DOHH2 (cell line): Measurements from ENCODE around the gene KRT74.

Experiments
- H3F3A ChIP-seq: fragments of 200-600 bp; sonication (generic), shearing (Covaris generic); 2 replicates; pipeline ENCODE4 v1.6.0; 2016; ENCODE audit warnings: antibody characterized with exemption, mild to moderate bottlenecking; ENCODE audit not compliant: control insufficient read depth, insufficient read depth
- H3K27ac ChIP-seq: fragments of 200-600 bp; sonication (generic); 2 replicates; pipeline ENCODE4 v1.5.1; 2014; ENCODE audit warnings: low read depth, mild to moderate bottlenecking, low read length, moderate library complexity
- H3K27me3 ChIP-seq: fragments of 200-600 bp; sonication (generic); 2 replicates; pipeline ENCODE4 v1.6.1; 2014; ENCODE audit warnings: mild to moderate bottlenecking, low read length, mixed read lengths; ENCODE audit not compliant: control insufficient read depth
- H3K36me3 ChIP-seq: fragments of 200-600 bp; sonication (generic); 2 replicates; pipeline ENCODE4 v1.6.1; 2014; ENCODE audit warnings: mild to moderate bottlenecking, low read length, moderate library complexity, mixed read lengths; ENCODE audit not compliant: control insufficient read depth
- H3K4me1 ChIP-seq: fragments of 200-600 bp; sonication (generic); 2 replicates; pipeline ENCODE4 v1.6.1; 2014; ENCODE audit warnings: mild to moderate bottlenecking, low read length, mixed read lengths; ENCODE audit not compliant: control insufficient read depth
- H3K4me2 ChIP-seq: fragments of 200-600 bp; sonication (generic); 2 replicates; pipeline ENCODE4 v1.6.0; 2014; ENCODE audit warnings: mild to moderate bottlenecking, low read length, moderate library complexity
- H3K4me3 ChIP-seq: fragments of 200-600 bp; sonication (generic); 2 replicates; pipeline ENCODE4 v1.5.1; 2014; ENCODE audit warnings: mild to moderate bottlenecking, low read length, mixed read lengths
- H3K79me2 ChIP-seq: fragments of 200-600 bp; sonication (generic); 2 replicates; pipeline ENCODE4 v1.6.1; 2014; ENCODE audit warnings: mild to moderate bottlenecking, low read length, mixed read lengths; ENCODE audit not compliant: control insufficient read depth
- H3K9me2 ChIP-seq: fragments of 200-600 bp; sonication (generic); replicated peaks from 2 replicates; pipeline ENCODE4 v1.6.1; 2014; ENCODE audit warnings: mild to moderate bottlenecking, low read length, mixed read lengths; ENCODE audit not compliant: control insufficient read depth
- H3K9me3 ChIP-seq: fragments of 200-600 bp; sonication (generic); 2 replicates; pipeline ENCODE4 v1.6.1; 2014; ENCODE audit warnings: antibody characterized with exemption, low read length, mixed read lengths; ENCODE audit not compliant: control insufficient read depth, insufficient read depth
- H4K20me1 ChIP-seq: fragments of 200-600 bp; sonication (generic); 2 replicates; pipeline ENCODE4 v1.6.0; 2014; ENCODE audit warnings: low read depth, mild to moderate bottlenecking, antibody characterized with exemption, low read length, moderate library complexity; ENCODE audit not compliant: control insufficient read depth, insufficient read depth
- CTCF ChIP-seq: fragments of 200-600 bp; sonication (generic); IDR thresholded peaks from one replicate; pipeline ENCODE4 v1.5.1; 2014; ENCODE audit warnings: antibody characterized with exemption, mild to moderate bottlenecking, low read depth, low read length; ENCODE audit not compliant: poor library complexity, severe bottlenecking
- EZH2phosphoT487 ChIP-seq: fragments of 200-600 bp; sonication (generic); IDR thresholded peaks from 2 replicates; pipeline ENCODE4 v1.6.1; 2017; ENCODE audit warnings: borderline replicate concordance, mild to moderate bottlenecking, antibody characterized with exemption, low read length, moderate library complexity, mixed read lengths

Gene KRT74

GRCh38 chr12:52582486-52582885 is 8.8 kb upstream of the KRT74 start:
- no peaks in the 10 kb centered on the region for H3K36me3 ChIP-seq
- H3F3A ChIP-seq: no peaks in the 10 kb centered on the region
- no peaks in the 10 kb centered on the region for H3K79me2 ChIP-seq
- H3K9me2 ChIP-seq: no peaks in the 10 kb centered on the region
- no peaks in the 10 kb centered on the region for H3K9me3 ChIP-seq
- no peak for TF ChIP-seq EZH2phosphoT487
- TF ChIP-seq CTCF: no peak
- H3K4me2 ChIP-seq: no peak overlapping the region
- no peak overlapping the region for H3K4me3 ChIP-seq
- H3K27ac ChIP-seq: no peak overlapping the region
- no peaks in the 10 kb centered on the region for H3K4me1 ChIP-seq
- no peaks in the 10 kb centered on the region for H4K20me1 ChIP-seq
- peaks cover 6% of the 10 kb centered on the region for H3K27me3 ChIP-seq

- no peaks in the 10 kb centered on the region for H3K4me1 ChIP-seq
- H3K4me3 ChIP-seq: no peak overlapping the region
- H4K20me1 ChIP-seq: no peaks in the 10 kb centered on the region
- H3K4me2 ChIP-seq: no peak overlapping the region
- H3K27ac ChIP-seq: no peak overlapping the region
- H3K9me2 ChIP-seq: no peaks in the 10 kb centered on the region
- H3K79me2 ChIP-seq: no peaks in the 10 kb centered on the region
- H3F3A ChIP-seq: no peaks in the 10 kb centered on the region
- no peaks in the 10 kb centered on the region for H3K9me3 ChIP-seq
- no peak for TF ChIP-seq CTCF
- no peak for TF ChIP-seq EZH2phosphoT487
- peaks cover 13% of the 10 kb centered on the region for H3K27me3 ChIP-seq
- H3K36me3 ChIP-seq: no peaks in the 10 kb centered on the region
Observed at GRCh38 chr12:52581481-52581880, 7.8 kb upstream of the KRT74 start.

GRCh38 chr12:52581066-52581465 is 7.4 kb upstream of the KRT74 start:
- Histone ChIP-seq H4K20me1 (no peaks in the 10 kb centered on the region), H3K79me2 (no peaks in the 10 kb centered on the region), H3K4me2 (no peak overlapping the region)

More at GRCh38 chr12:52581066-52581465, 7.4 kb upstream of the KRT74 start:
- Histone ChIP-seq H3K27ac (no peak overlapping the region), H3K36me3 (no peaks in the 10 kb centered on the region), H3K27me3 (peaks cover 18% of the 10 kb centered on the region), H3K4me3 (no peak overlapping the region), H3F3A (no peaks in the 10 kb centered on the region), H3K9me3 (no peaks in the 10 kb centered on the region), H3K4me1 (no peaks in the 10 kb centered on the region), H3K9me2 (no peaks in the 10 kb centered on the region)
- no peak for TF ChIP-seq EZH2phosphoT487
- no peak for TF ChIP-seq CTCF
